PFSK-1 (cell line): Measurements from ENCODE around the gene WRAP73.

Experiments used
- SIN3A ChIP-seq: IDR thresholded peaks from 2 replicates; pipeline ENCODE4 v1.6.1; 2012; ENCODE audit warnings: mild to moderate bottlenecking, low read length, moderate library complexity, borderline replicate concordance; ENCODE audit not compliant: insufficient read depth
- TAF1 ChIP-seq: IDR thresholded peaks from 2 replicates; pipeline ENCODE4 v1.6.1; 2012; ENCODE audit warnings: low read length, control low read depth, borderline replicate concordance; ENCODE audit not compliant: insufficient read depth
- TF ChIP-seq, protein P1 (sequence below), 2 experiments: IDR thresholded peaks; 2 replicates each; pipeline versions ENCODE4 v1.6.1 to v1.8.0; 2011 to 2012; ENCODE audit warnings: low read depth in 2 of 2, low read length in 2 of 2, control low read depth in 1 of 2, inconsistent platforms in 1 of 2, mild to moderate bottlenecking in 1 of 2, moderate library complexity in 1 of 2; ENCODE audit not compliant: insufficient read depth in 1 of 2

DNA sequence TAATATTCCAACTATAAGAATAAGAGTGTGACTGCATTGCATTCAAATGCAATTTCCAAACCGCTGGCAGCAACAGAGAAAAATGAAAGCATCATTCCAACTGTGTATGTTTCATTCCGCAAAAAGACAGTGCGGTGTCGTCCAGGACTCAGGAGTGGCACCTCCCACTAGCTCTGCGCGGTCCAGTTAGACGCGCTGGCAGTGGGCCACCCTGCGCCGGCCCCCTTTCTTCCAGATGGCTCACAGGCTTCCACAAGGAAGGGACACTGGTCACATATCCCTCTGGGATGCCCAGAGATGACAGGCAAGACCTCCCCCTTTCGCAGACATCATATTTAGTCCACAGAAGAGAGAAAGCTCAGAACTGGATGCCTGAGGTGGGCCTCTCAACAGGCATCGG lies 11.9 kb downstream of the WRAP73 start:
- TF ChIP-seq TAF1, result no peak
- TF ChIP-seq, protein P1, sequence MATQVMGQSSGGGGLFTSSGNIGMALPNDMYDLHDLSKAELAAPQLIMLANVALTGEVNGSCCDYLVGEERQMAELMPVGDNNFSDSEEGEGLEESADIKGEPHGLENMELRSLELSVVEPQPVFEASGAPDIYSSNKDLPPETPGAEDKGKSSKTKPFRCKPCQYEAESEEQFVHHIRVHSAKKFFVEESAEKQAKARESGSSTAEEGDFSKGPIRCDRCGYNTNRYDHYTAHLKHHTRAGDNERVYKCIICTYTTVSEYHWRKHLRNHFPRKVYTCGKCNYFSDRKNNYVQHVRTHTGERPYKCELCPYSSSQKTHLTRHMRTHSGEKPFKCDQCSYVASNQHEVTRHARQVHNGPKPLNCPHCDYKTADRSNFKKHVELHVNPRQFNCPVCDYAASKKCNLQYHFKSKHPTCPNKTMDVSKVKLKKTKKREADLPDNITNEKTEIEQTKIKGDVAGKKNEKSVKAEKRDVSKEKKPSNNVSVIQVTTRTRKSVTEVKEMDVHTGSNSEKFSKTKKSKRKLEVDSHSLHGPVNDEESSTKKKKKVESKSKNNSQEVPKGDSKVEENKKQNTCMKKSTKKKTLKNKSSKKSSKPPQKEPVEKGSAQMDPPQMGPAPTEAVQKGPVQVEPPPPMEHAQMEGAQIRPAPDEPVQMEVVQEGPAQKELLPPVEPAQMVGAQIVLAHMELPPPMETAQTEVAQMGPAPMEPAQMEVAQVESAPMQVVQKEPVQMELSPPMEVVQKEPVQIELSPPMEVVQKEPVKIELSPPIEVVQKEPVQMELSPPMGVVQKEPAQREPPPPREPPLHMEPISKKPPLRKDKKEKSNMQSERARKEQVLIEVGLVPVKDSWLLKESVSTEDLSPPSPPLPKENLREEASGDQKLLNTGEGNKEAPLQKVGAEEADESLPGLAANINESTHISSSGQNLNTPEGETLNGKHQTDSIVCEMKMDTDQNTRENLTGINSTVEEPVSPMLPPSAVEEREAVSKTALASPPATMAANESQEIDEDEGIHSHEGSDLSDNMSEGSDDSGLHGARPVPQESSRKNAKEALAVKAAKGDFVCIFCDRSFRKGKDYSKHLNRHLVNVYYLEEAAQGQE (IDR thresholded peaks at IDR 0.05; ENCODE audit: insufficient read depth in 1 of 2, low read depth in 2 of 2, low read length in 2 of 2), result no peak
- no peak for TF ChIP-seq SIN3A
